ENCODE measurements around the gene TMEM161A. TPM values are rescaled to one million over a fixed set of nuclear protein-coding genes. Genes with fewer than 3 reads are reported as not detected.
A peak's percentile ranks its signal among the peaks of the same experiment; 100 is the strongest.

Gene TMEM161A
- total and polyA plus RNA-seq, 9 of the 15 experiments (the other 6 are each of a cell fraction or from before 2014, with no cell fraction given): 0.63 to 92.3 (median 38.9) TPM

GRCh38 chr19:19171821-19172532, 33.7 kb upstream of the TMEM161A start (continued):
- TF ChIP-seq ZNF311 (CRISPR knock-in tag; IDR thresholded peaks at IDR 0.05) (no peak), ZKSCAN8 (CRISPR knock-in tag; IDR thresholded peaks at IDR 0.05) (no peak), RBM39 (optimal IDR thresholded peaks at IDR 0.05; ENCODE audit: low read depth, low read length) (no peak), CGGBP1 (CRISPR knock-in tag; IDR thresholded peaks at IDR 0.05) (no peak), FOXO4 (CRISPR knock-in tag; IDR thresholded peaks at IDR 0.05) (no peak), SPI1 (IDR thresholded peaks at IDR 0.05; ENCODE audit: borderline replicate concordance, low read depth, low read length) (no peak), MCM5 (IDR thresholded peaks at IDR 0.05; ENCODE audit: low read depth) (no peak), PCBP2 (IDR thresholded peaks at IDR 0.05; ENCODE audit: low read depth, low read length, poor library complexity, severe bottlenecking) (no peak), ZNF668 (CRISPR knock-in tag; IDR thresholded peaks at IDR 0.05) (no peak), GMEB1 (CRISPR knock-in tag; IDR thresholded peaks at IDR 0.05) (no peak), ATF3 (IDR thresholded peaks at IDR 0.05) (peak; percentile 94), ATF3 (CRISPR knock-in tag; conservative IDR thresholded peaks at IDR 0.05) (no peak), TCF7L2 (IDR thresholded peaks at IDR 0.05; ENCODE audit: low read depth, low read length) (no peak), CAMTA2 (CRISPR knock-in tag; conservative IDR thresholded peaks at IDR 0.05) (no peak), ZNF830 (CRISPR knock-in tag; IDR thresholded peaks at IDR 0.05) (no peak), PBX2 (CRISPR knock-in tag; IDR thresholded peaks at IDR 0.05; ENCODE audit: low read depth) (no peak), PBX2 (tag; conservative IDR thresholded peaks at IDR 0.05; ENCODE audit: low read depth) (no peak), ZKSCAN3 (CRISPR knock-in tag; IDR thresholded peaks at IDR 0.05) (no peak), ZNF586 (CRISPR knock-in tag; conservative IDR thresholded peaks at IDR 0.05) (no peak), SNAPC5 (CRISPR knock-in tag; IDR thresholded peaks at IDR 0.05) (no peak), THRA (IDR thresholded peaks at IDR 0.05) (no peak)
